ENCODE measurements around the gene COX19. TPM values are rescaled to one million over a fixed set of nuclear protein-coding genes. Genes with fewer than 3 reads are reported as not detected.
A peak's percentile ranks its signal among the peaks of the same experiment; 100 is the strongest.

The COX19 gene
- total RNA-seq, 1 experiment from 2014 or later = 28.9 TPM

DNA sequence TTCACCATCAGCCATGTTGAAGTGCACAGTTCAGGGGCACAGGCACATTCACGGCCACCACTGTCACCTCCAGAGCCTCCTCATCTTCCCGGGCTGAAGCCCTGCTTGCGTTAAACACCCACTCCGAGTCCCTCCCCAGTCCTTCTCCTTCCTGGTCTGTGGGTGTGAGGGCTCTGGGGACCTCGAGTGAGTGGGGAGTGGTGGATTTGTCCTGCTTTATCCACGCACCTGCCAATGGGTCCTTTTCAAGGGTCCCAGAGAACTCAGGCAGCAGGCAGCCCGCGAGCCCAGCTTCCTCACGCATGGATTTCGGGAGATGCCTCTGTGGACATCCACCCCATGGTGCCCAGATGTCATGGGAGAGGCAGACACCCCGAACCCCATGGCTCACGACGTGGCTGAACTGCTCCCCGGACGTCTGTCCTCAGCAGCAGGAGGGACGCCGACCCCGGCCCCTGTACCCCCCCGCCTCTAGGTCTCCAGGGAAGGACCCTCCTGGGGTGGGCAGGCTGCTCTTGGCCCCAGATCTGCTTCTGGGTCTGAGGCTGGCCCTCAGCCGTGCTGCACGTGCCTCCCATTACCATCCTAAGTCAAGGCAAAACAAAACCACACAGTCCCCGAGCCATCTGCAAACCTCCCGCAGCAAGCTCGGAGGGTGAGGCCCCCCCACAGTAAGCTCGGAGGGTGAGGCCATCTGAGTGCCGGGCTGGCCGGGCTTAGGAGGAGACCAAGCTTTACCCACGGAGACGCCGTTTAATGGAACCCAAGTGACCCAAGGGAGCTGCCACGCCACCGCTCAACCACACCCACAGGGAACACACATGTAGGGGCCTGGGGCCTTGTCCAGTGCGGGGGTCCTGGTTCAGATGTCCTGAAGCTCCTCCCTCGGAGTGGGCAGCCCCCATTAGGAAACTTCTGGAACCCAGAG, 16.6 kb upstream of the COX19 start:
- Histone ChIP-seq H4K20me1 (ENCODE audit: insufficient read depth) (no peaks in the 10 kb centered on the region; the same call in 1 of the 2 replicates), H3F3A (ENCODE audit: insufficient read depth, low read depth) (no peaks in the 10 kb centered on the region), H3K36me3 (ENCODE audit: low read depth) (no peaks in the 10 kb centered on the region), H3K9me2 (ENCODE audit: insufficient read depth) (no peaks in the 10 kb centered on the region), H3K4me1 (replicated peaks; ENCODE audit: insufficient read depth) (no peaks in the 10 kb centered on the region), H3K79me2 (ENCODE audit: low read depth) (no peaks in the 10 kb centered on the region), H2AFZ (no peak overlapping the region), H3K9me3 (ENCODE audit: insufficient read depth, low read depth) (no peaks in the 10 kb centered on the region), H3K4me3 (no peak overlapping the region), H3K4me2 (no peak overlapping the region), H3K27me3 (ENCODE audit: insufficient read depth, low read depth) (no peaks in the 10 kb centered on the region), H3K27ac (no peak overlapping the region)
- ChIA-PET CTCF (interaction anchor here (1.1 to 3.4 kb wide), 3 partner anchors 14 to 184 kb away, joined by 3 to 25 read pairs (median 17); no protein-coding TSS in a partner anchor), POLR2A (ENCODE audit: unreplicated experiment) (interaction anchor here (0.7 kb wide), 1 partner anchor 30 kb away, joined by 9 read pairs; no protein-coding TSS in a partner anchor)
- TSS peak; percentile 6 for BruUV-seq (replicated peaks)
- TF ChIP-seq EZH2 (IDR thresholded peaks at IDR 0.05; ENCODE audit: low read depth) = no peak
- TF ChIP-seq, protein P1, sequence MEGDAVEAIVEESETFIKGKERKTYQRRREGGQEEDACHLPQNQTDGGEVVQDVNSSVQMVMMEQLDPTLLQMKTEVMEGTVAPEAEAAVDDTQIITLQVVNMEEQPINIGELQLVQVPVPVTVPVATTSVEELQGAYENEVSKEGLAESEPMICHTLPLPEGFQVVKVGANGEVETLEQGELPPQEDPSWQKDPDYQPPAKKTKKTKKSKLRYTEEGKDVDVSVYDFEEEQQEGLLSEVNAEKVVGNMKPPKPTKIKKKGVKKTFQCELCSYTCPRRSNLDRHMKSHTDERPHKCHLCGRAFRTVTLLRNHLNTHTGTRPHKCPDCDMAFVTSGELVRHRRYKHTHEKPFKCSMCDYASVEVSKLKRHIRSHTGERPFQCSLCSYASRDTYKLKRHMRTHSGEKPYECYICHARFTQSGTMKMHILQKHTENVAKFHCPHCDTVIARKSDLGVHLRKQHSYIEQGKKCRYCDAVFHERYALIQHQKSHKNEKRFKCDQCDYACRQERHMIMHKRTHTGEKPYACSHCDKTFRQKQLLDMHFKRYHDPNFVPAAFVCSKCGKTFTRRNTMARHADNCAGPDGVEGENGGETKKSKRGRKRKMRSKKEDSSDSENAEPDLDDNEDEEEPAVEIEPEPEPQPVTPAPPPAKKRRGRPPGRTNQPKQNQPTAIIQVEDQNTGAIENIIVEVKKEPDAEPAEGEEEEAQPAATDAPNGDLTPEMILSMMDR (conservative IDR thresholded peaks at IDR 0.05) = no peak
- no peak for DNase-seq
- intact Hi-C loops (cut with micrococcal nuclease; ENCODE audit: unreplicated experiment) = no loop called here

DNA sequence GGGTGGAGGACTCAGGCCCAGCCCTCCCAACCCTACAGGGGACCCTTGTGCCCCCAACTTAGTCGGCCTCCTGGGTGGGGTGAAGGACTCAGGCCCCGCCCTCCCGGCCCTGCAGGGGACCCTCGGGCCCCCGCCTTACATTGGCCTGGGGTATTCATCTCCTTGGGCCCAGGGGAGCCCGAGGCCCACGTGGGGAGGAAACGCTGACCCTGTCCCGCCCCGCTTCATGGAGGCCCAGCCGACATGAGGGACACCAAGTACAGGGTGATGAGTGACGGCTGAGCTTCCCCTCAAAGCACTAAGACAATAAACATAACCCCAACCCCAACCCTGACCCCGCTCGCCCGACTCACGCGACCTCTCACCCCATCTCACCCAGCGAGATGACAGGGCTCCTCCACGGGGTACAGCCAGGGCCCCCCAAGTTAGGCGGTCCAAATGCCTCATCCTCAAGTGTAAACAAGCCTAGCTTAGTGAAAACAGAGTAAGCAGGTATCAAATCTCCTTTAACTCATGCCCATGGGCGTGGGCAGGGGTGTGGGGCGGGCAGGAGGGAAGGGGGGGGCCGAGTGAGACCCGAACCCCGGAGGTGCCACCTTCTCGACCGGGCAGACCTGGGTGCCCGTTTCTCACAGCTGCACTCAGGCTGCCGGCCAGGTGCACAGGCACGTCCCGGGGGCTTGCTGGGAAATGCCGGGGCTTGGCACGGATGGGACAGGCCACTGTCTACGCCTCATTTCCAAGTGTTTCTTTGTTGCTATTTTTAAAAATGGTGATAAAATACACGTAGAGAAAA, 15.8 kb upstream of the COX19 start:
- no TSS peak for BruUV-seq (replicated peaks)
- Histone ChIP-seq H3F3A (ENCODE audit: insufficient read depth, low read depth) (peaks cover 6% of the 10 kb centered on the region; the same call in 1 of the 2 replicates), H2AFZ (no peak overlapping the region), H3K4me3 (no peak overlapping the region), H3K4me2 (no peak overlapping the region), H3K27me3 (ENCODE audit: insufficient read depth, low read depth) (no peaks in the 10 kb centered on the region), H4K20me1 (ENCODE audit: insufficient read depth) (no peaks in the 10 kb centered on the region; the same call in 1 of the 2 replicates), H3K9me2 (ENCODE audit: insufficient read depth) (no peaks in the 10 kb centered on the region), H3K9me3 (ENCODE audit: insufficient read depth, low read depth) (no peaks in the 10 kb centered on the region), H3K79me2 (ENCODE audit: low read depth) (no peaks in the 10 kb centered on the region), H3K4me1 (replicated peaks; ENCODE audit: insufficient read depth) (no peaks in the 10 kb centered on the region), H3K27ac (no peak overlapping the region), H3K36me3 (ENCODE audit: low read depth) (no peaks in the 10 kb centered on the region)
- intact Hi-C loops (cut with micrococcal nuclease; ENCODE audit: unreplicated experiment) = no loop called here
- CTCF ChIA-PET = interaction anchor here (0.6 to 2.7 kb wide), 4 partner anchors 63 to 185 kb away, joined by 3 to 17 read pairs (median 8); no protein-coding TSS in a partner anchor
- DNase-seq = no peak
- TF ChIP-seq, protein P1 (conservative IDR thresholded peaks at IDR 0.05) = no peak
- TF ChIP-seq EZH2 (IDR thresholded peaks at IDR 0.05; ENCODE audit: low read depth) = no peak
- POLR2A ChIA-PET (ENCODE audit: unreplicated experiment) = no interaction called here

DNA sequence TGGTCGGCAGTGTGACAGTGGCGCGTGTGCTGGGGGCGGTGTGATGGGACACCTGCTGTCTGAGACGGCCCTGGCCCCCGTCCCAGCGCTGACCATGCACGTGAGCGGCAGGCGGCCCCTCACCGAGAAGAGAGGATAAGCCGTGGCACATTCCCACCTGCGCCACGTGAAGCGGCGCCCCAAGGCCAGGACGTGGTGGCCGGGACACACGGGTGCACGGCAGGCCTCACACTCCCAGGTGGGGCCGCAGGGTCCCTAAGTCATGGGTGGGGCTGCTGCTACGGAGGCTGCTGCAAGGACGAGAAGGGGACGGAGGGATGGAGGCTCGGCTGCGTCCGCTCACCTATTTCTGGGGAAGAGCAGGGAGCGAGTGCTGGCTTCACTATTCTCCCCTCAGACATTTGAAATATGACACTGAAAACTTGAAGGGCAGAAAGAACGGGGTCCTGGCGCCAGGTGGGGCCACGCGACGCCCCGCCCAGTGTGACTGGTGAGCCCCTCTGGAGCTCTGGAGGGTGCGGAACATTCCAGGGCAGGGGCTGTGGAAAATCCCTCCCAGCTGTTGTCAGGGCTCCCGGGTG, 15.1 kb upstream of the COX19 start:
- Histone ChIP-seq H3K36me3 (ENCODE audit: low read depth) (no peaks in the 10 kb centered on the region), H3K4me1 (replicated peaks; ENCODE audit: insufficient read depth) (no peaks in the 10 kb centered on the region), H3K4me2 (no peak overlapping the region), H3K79me2 (ENCODE audit: low read depth) (no peaks in the 10 kb centered on the region), H3K27ac (no peak overlapping the region), H3K4me3 (no peak overlapping the region), H2AFZ (no peak overlapping the region), H3F3A (ENCODE audit: insufficient read depth, low read depth) (peaks cover 10% of the 10 kb centered on the region; the same call in 1 of the 2 replicates), H3K9me3 (ENCODE audit: insufficient read depth, low read depth) (no peaks in the 10 kb centered on the region), H4K20me1 (ENCODE audit: insufficient read depth) (peaks cover 4% of the 10 kb centered on the region; the same call in 1 of the 2 replicates), H3K27me3 (ENCODE audit: insufficient read depth, low read depth) (no peaks in the 10 kb centered on the region), H3K9me2 (ENCODE audit: insufficient read depth) (no peaks in the 10 kb centered on the region)
- TF ChIP-seq, protein P1 (conservative IDR thresholded peaks at IDR 0.05) = no peak
- TF ChIP-seq EZH2 (IDR thresholded peaks at IDR 0.05; ENCODE audit: low read depth) = no peak
- no peak for DNase-seq
- ChIA-PET CTCF (interaction anchor here (0.6 kb wide), 3 partner anchors 64 to 174 kb away, joined by 3 to 12 read pairs (median 3); no protein-coding TSS in a partner anchor), POLR2A (ENCODE audit: unreplicated experiment) (no interaction called here)
- no TSS peak for BruUV-seq (replicated peaks)
- intact Hi-C loops (cut with micrococcal nuclease; ENCODE audit: unreplicated experiment) = no loop called here
